GM23338 (cell line): Measurements from ENCODE around the gene DNLZ. TPM values are rescaled to one million over a fixed set of nuclear protein-coding genes. Genes with fewer than 3 reads are reported as not detected.

Source experiments
- ATAC-seq: fragments of 200-7000 bp; cut with Tn5 transposase; 3 replicates; pipeline ENCODE4 v1.9.1; 2020
- DNase-seq: peaks from one replicate; pipeline ENCODE4 v3.0.0-alpha.2; 2015; ENCODE audit warnings: low spot score
- H2AFZ ChIP-seq: fragments of 200-600 bp; sonication (generic); 2 replicates; pipeline ENCODE4 v1.8.0; 2016; ENCODE audit warnings: antibody characterized with exemption, mild to moderate bottlenecking, moderate library complexity
- H3F3A ChIP-seq: fragments of 200-600 bp; sonication (generic); replicated peaks from 2 replicates; pipeline ENCODE4 v1.8.0; 2017; ENCODE audit warnings: antibody characterized with exemption, mixed run types, low read depth
- H3K27ac ChIP-seq: fragments of 200-600 bp; sonication (generic); 2 replicates; pipeline ENCODE4 v1.6.1; 2016; ENCODE audit warnings: low read depth
- H3K27me3 ChIP-seq: fragments of 200-600 bp; sonication (generic); 2 replicates; pipeline ENCODE4 v1.8.0; 2016; ENCODE audit warnings: mild to moderate bottlenecking, mixed run types, moderate library complexity; ENCODE audit not compliant: insufficient read depth
- H3K36me3 ChIP-seq: fragments of 200-600 bp; sonication (generic); 2 replicates; pipeline ENCODE4 v1.8.0; 2016; ENCODE audit warnings: mild to moderate bottlenecking; ENCODE audit not compliant: insufficient read depth
- H3K4me1 ChIP-seq: fragments of 200-600 bp; sonication (generic); 2 replicates; pipeline ENCODE4 v1.8.0; 2016; ENCODE audit warnings: mild to moderate bottlenecking, moderate library complexity; ENCODE audit not compliant: insufficient read depth
- H3K4me2 ChIP-seq: fragments of 200-600 bp; sonication (generic); 2 replicates; pipeline ENCODE4 v1.7.1; 2017; ENCODE audit warnings: mixed run types
- H3K4me3 ChIP-seq: fragments of 200-600 bp; sonication (generic); 2 replicates; pipeline ENCODE4 v1.6.1; 2016; ENCODE audit warnings: mixed run types
- H3K79me2 ChIP-seq: fragments of 200-600 bp; sonication (generic); replicated peaks from 2 replicates; pipeline ENCODE4 v1.8.0; 2017; ENCODE audit warnings: mild to moderate bottlenecking; ENCODE audit not compliant: insufficient read depth
- H3K9me2 ChIP-seq: fragments of 200-600 bp; sonication (generic); 2 replicates; pipeline ENCODE4 v1.8.0; 2017; ENCODE audit not compliant: insufficient read depth
- H4K20me1 ChIP-seq: fragments of 200-600 bp; sonication (generic); replicated peaks from 2 replicates; pipeline ENCODE4 v1.8.0; 2017; ENCODE audit warnings: mild to moderate bottlenecking; ENCODE audit not compliant: insufficient read depth
- H3K27ac Mint-ChIP-seq: 2 replicates; pipeline ENCODE4 v1.8.0; 2020; ENCODE audit warnings: inconsistent platforms, mild to moderate bottlenecking, moderate library complexity, mixed read lengths
- H3K27me3 Mint-ChIP-seq: 3 replicates; pipeline ENCODE4 v1.8.0; 2022; ENCODE audit warnings: low read depth, mild to moderate bottlenecking, moderate library complexity, mixed read lengths, inconsistent platforms; ENCODE audit not compliant: insufficient read depth, poor library complexity
- H3K36me3 Mint-ChIP-seq: 3 replicates; pipeline ENCODE4 v1.8.0; 2021; ENCODE audit warnings: low read depth, mild to moderate bottlenecking, inconsistent platforms, moderate library complexity, mixed read lengths
- H3K4me1 Mint-ChIP-seq: 3 replicates; pipeline ENCODE4 v1.8.0; 2020; ENCODE audit warnings: mild to moderate bottlenecking, inconsistent platforms, mixed read lengths
- H3K4me3 Mint-ChIP-seq: 3 replicates; pipeline ENCODE4 v1.8.0; 2021; ENCODE audit warnings: moderate library complexity, mild to moderate bottlenecking, inconsistent platforms, mixed read lengths
- H3K9me3 Mint-ChIP-seq: 3 replicates; pipeline ENCODE4 v1.8.0; 2020; ENCODE audit warnings: moderate library complexity, mild to moderate bottlenecking, inconsistent platforms, mixed read lengths
- CREB1 ChIP-seq: fragments of 250-450 bp; sonication (Bioruptor Pico); IDR thresholded peaks from 2 replicates; pipeline ENCODE4 v1.5.0; 2020; ENCODE audit warnings: low read depth, mild to moderate bottlenecking, moderate library complexity
- CTCF ChIP-seq, 2 experiments: fragments of 200-600 bp in 1 of 2; sonication (generic) in 1 of 2; conservative IDR thresholded peaks; 2 replicates each; pipeline versions ENCODE4 v1.5.1 to v1.6.1; 2016 to 2017; ENCODE audit warnings: antibody characterized with exemption in 2 of 2, low read depth in 2 of 2, mild to moderate bottlenecking in 2 of 2, moderate library complexity in 1 of 2
- ETS1 ChIP-seq: IDR thresholded peaks from 2 replicates; pipeline ENCODE4 v1.6.1; 2016; ENCODE audit warnings: antibody characterized with exemption
- EZH2 ChIP-seq: fragments of 200-600 bp; sonication (generic); IDR thresholded peaks from one replicate; pipeline ENCODE4 v1.8.0; 2017; ENCODE audit warnings: antibody characterized with exemption, mild to moderate bottlenecking, low read depth; ENCODE audit not compliant: unreplicated experiment
- EZH2phosphoT487 ChIP-seq: fragments of 200-600 bp; sonication (generic); IDR thresholded peaks from one replicate; pipeline ENCODE4 v1.8.1; 2018; ENCODE audit warnings: antibody characterized with exemption; ENCODE audit not compliant: unreplicated experiment
- JUNB ChIP-seq: IDR thresholded peaks from one replicate; pipeline ENCODE4 v1.6.1; 2016; ENCODE audit warnings: antibody characterized with exemption; ENCODE audit not compliant: unreplicated experiment
- POLR2AphosphoS5 ChIP-seq: IDR thresholded peaks from 2 replicates; pipeline ENCODE4 v1.6.1; 2016; ENCODE audit warnings: antibody characterized with exemption, low read depth
- REST ChIP-seq: IDR thresholded peaks from one replicate; pipeline ENCODE4 v1.6.1; 2018; ENCODE audit warnings: antibody characterized with exemption; ENCODE audit not compliant: unreplicated experiment
- ZNF114 ChIP-seq: fragments of 250-450 bp; sonication (Bioruptor Pico); IDR thresholded peaks from 2 replicates; pipeline ENCODE4 v1.5.0; 2020; ENCODE audit warnings: mild to moderate bottlenecking, moderate library complexity
- ZNF331 ChIP-seq: fragments of 250-450 bp; sonication (Bioruptor Pico); IDR thresholded peaks from 2 replicates; pipeline ENCODE4 v1.5.0; 2020; ENCODE audit warnings: low read depth, mild to moderate bottlenecking, moderate library complexity
- ZNF462 ChIP-seq: fragments of 250-450 bp; sonication (Bioruptor Pico); IDR thresholded peaks from 2 replicates; pipeline ENCODE4 v1.5.0; 2020; ENCODE audit warnings: mild to moderate bottlenecking, moderate library complexity
- polyA plus RNA-seq: library from polyadenylated mRNA; unstranded; fragments of >200 nt; fragmentation: Nextera tagmentation; extraction: Ambion mirVana; gene quantifications from 2 replicates; pipeline ENCODE4 v1.2.1, GENCODE V29; 2016
- total RNA-seq: library from RNA; depleted of rRNA; stranded (reverse); fragments of >200 nt; shearing (Covaris generic); gene quantifications from 2 replicates; pipeline ENCODE4 v1.2.3, GENCODE V29; 2014

DNLZ gene
- total and polyA plus RNA-seq, 2 experiments from 2014 or later: 33.4 to 53.9 TPM

- TF ChIP-seq ZNF462 (CRISPR knock-in tag): no peak
These were observed 29.0 kb downstream of the DNLZ start (continued) for GRCh38 chr9:136334541-136334940.

- H3K9me3 Mint-ChIP-seq: no peaks in the 10 kb centered on the region
- no peak overlapping the region for H3K4me3 ChIP-seq
- no peak overlapping the region for H3K27ac Mint-ChIP-seq
- no peaks in the 10 kb centered on the region for H3F3A ChIP-seq
- H3K9me2 ChIP-seq: no peaks in the 10 kb centered on the region
- H3K27ac ChIP-seq: no peak overlapping the region
- H3K36me3 Mint-ChIP-seq: no peaks in the 10 kb centered on the region
- no peak overlapping the region for H3K4me2 ChIP-seq
- peaks cover 4% of the 10 kb centered on the region for H3K4me1 Mint-ChIP-seq
- peaks cover 5% of the 10 kb centered on the region for H3K4me1 ChIP-seq
- H4K20me1 ChIP-seq: no peaks in the 10 kb centered on the region
- DNase-seq (no peak), ATAC-seq (peak; percentile 15; the same call in 2 of the 3 replicates)
- no peaks in the 10 kb centered on the region for H3K36me3 ChIP-seq
- H3K79me2 ChIP-seq: no peaks in the 10 kb centered on the region; the same call in 1 of the 2 replicates
- H3K27me3 ChIP-seq: no peaks in the 10 kb centered on the region
- H3K4me3 Mint-ChIP-seq: no peak overlapping the region
- H3K27me3 Mint-ChIP-seq: peaks cover 6% of the 10 kb centered on the region
- no peak overlapping the region for H2AFZ ChIP-seq
- TF ChIP-seq ETS1: no peak
- no peak for TF ChIP-seq ZNF114 (CRISPR knock-in tag)
- no peak for TF ChIP-seq EZH2
- no peak for TF ChIP-seq JUNB
- no peak for TF ChIP-seq POLR2AphosphoS5
- no peak for TF ChIP-seq EZH2phosphoT487
- no peak for TF ChIP-seq CREB1 (CRISPR knock-in tag)
- no peak for TF ChIP-seq CTCF (conservative IDR thresholded peaks at IDR 0.05; ENCODE audit: low read depth in 2 of 2)
- no peak for TF ChIP-seq ZNF331 (CRISPR knock-in tag)
- no peak for TF ChIP-seq REST
These were observed 30.1 kb downstream of the DNLZ start for GRCh38 chr9:136333486-136333885.
